Activated T-cell treated with anti-CD3 and anti-CD28 coated beads, Interleukin-2, amount 50 U/mL, for 72 hours (primary cell): ENCODE measurements around the gene LIN28B. TPM values are rescaled to one million over a fixed set of nuclear protein-coding genes. Genes with fewer than 3 reads are reported as not detected.
"Not testable (repeated sequence)": the region's sequence is repeated elsewhere in the genome, so short reads cannot be mapped to it uniquely, and the experiment has no call there.

Experiments used
- ATAC-seq, 2 donors: fragments of 150-1000 bp; cut with Tn5 transposase; replicated peaks in 1 of 2; 2 replicates each; pipeline ENCODE4 v1.10.0; 2021; ENCODE audit warnings: moderate library complexity in 2 of 2, mild to moderate bottlenecking in 1 of 2
- DNase-seq, 2 donors: peaks; one replicate each; pipeline ENCODE4 v3.0.0; 2021 to 2022; ENCODE audit warnings: mixed read lengths in 1 of 2
- H3K27ac Mint-ChIP-seq: one replicate; pipeline ENCODE4 v1.8.0; 2022; ENCODE audit warnings: mild to moderate bottlenecking, moderate library complexity, mixed read lengths
- H3K27me3 Mint-ChIP-seq: one replicate; pipeline ENCODE4 v1.8.0; 2022; ENCODE audit warnings: low read depth, mixed read lengths
- H3K36me3 Mint-ChIP-seq, 2 donors: one replicate each; pipeline ENCODE4 v1.8.0; 2022; ENCODE audit warnings: mixed read lengths in 2 of 2, mild to moderate bottlenecking in 1 of 2; ENCODE audit not compliant: insufficient read depth in 2 of 2
- H3K4me1 Mint-ChIP-seq: one replicate; pipeline ENCODE4 v1.8.0; 2022; ENCODE audit warnings: low read depth, mixed read lengths
- H3K4me3 Mint-ChIP-seq, 2 donors: one replicate each; pipeline ENCODE4 v1.8.0; 2022; ENCODE audit warnings: mild to moderate bottlenecking in 2 of 2, mixed read lengths in 2 of 2, moderate library complexity in 2 of 2
- H3K9me3 Mint-ChIP-seq, 2 donors: one replicate each; pipeline ENCODE4 v1.8.0; 2022; ENCODE audit warnings: mixed read lengths in 2 of 2
- total RNA-seq, 2 donors: library from RNA; stranded (reverse); gene quantifications; one replicate each; pipeline ENCODE4 v1.2.3, GENCODE V29; 2022

Gene LIN28B
- total RNA-seq, 2 donors from 2014 or later: not detected

GRCh38 chr6:105005451-105005850, 48.5 kb downstream of the LIN28B start:
- Mint-ChIP-seq H3K36me3 (no peaks in the 10 kb centered on the region), H3K4me1 (no peaks in the 10 kb centered on the region), H3K4me3 (no peak overlapping the region), H3K27me3 (peaks cover 12% of the 10 kb centered on the region), H3K27ac (no peak overlapping the region), H3K9me3 (no peaks in the 10 kb centered on the region)
- DNase-seq (no peak), ATAC-seq (no peak)

- H3K4me3 Mint-ChIP-seq, H3K36me3 Mint-ChIP-seq, H3K27ac Mint-ChIP-seq, H3K9me3 Mint-ChIP-seq, ATAC-seq, H3K4me1 Mint-ChIP-seq, H3K27me3 Mint-ChIP-seq, DNase-seq: not testable (repeated sequence)
Measured at GRCh38 chr6:105013459-105013858, 56.6 kb downstream of the LIN28B start.

- no peak overlapping the region for H3K4me3 Mint-ChIP-seq
- H3K27me3 Mint-ChIP-seq: no peaks in the 10 kb centered on the region
- H3K27ac Mint-ChIP-seq: no peak overlapping the region
- H3K9me3 Mint-ChIP-seq: no peaks in the 10 kb centered on the region
- ATAC-seq (no peak), DNase-seq (no peak)
- no peaks in the 10 kb centered on the region for H3K4me1 Mint-ChIP-seq
- H3K36me3 Mint-ChIP-seq: no peaks in the 10 kb centered on the region
Measured at GRCh38 chr6:105014448-105014847, 57.5 kb downstream of the LIN28B start.

- no peaks in the 10 kb centered on the region for H3K27me3 Mint-ChIP-seq
- ATAC-seq: no peak
- H3K36me3 Mint-ChIP-seq: no peaks in the 10 kb centered on the region
- no peaks in the 10 kb centered on the region for H3K9me3 Mint-ChIP-seq
- H3K4me1 Mint-ChIP-seq: no peaks in the 10 kb centered on the region
- H3K4me3 Mint-ChIP-seq: no peak overlapping the region
- DNase-seq: no peak
- H3K27ac Mint-ChIP-seq: no peak overlapping the region
Measured at GRCh38 chr6:105014954-105015353, 58.0 kb downstream of the LIN28B start.

- H3K4me1 Mint-ChIP-seq: no peaks in the 10 kb centered on the region
- no peaks in the 10 kb centered on the region for H3K27me3 Mint-ChIP-seq
- H3K4me3 Mint-ChIP-seq: no peak overlapping the region
- no peak for DNase-seq
- no peak overlapping the region for H3K27ac Mint-ChIP-seq
- H3K36me3 Mint-ChIP-seq: no peaks in the 10 kb centered on the region
- H3K9me3 Mint-ChIP-seq: no peaks in the 10 kb centered on the region
- no peak for ATAC-seq
Measured at GRCh38 chr6:105015482-105015881, 58.6 kb downstream of the LIN28B start.

GRCh38 chr6:105019285-105019684, 62.4 kb downstream of the LIN28B start:
- Mint-ChIP-seq H3K4me3 (no peak overlapping the region), H3K4me1 (no peaks in the 10 kb centered on the region), H3K36me3 (no peaks in the 10 kb centered on the region), H3K27me3 (peaks cover 13% of the 10 kb centered on the region), H3K9me3 (no peaks in the 10 kb centered on the region), H3K27ac (no peak overlapping the region)
- ATAC-seq (no peak), DNase-seq (no peak)

- H3K4me3 Mint-ChIP-seq: no peak overlapping the region
- H3K4me1 Mint-ChIP-seq: no peaks in the 10 kb centered on the region
- no peak overlapping the region for H3K27ac Mint-ChIP-seq
- ATAC-seq (no peak), DNase-seq (no peak)
- H3K9me3 Mint-ChIP-seq: no peaks in the 10 kb centered on the region
- H3K36me3 Mint-ChIP-seq: no peaks in the 10 kb centered on the region
- H3K27me3 Mint-ChIP-seq: peaks cover 13% of the 10 kb centered on the region
Measured at GRCh38 chr6:105021399-105021798, 64.5 kb downstream of the LIN28B start.

GRCh38 chr6:105022416-105022815, 65.5 kb downstream of the LIN28B start:
- H3K36me3 Mint-ChIP-seq: no peaks in the 10 kb centered on the region

GRCh38 chr6:105024803-105025202, 67.9 kb downstream of the LIN28B start:
- no peak for DNase-seq
- Mint-ChIP-seq H3K9me3 (no peaks in the 10 kb centered on the region), H3K27me3 (peaks cover 13% of the 10 kb centered on the region), H3K36me3 (no peaks in the 10 kb centered on the region), H3K4me1 (no peaks in the 10 kb centered on the region), H3K27ac (no peak overlapping the region), H3K4me3 (no peak overlapping the region)
- no peak for ATAC-seq

More at GRCh38 chr6:105022416-105022815, 65.5 kb downstream of the LIN28B start:
- ATAC-seq (no peak), DNase-seq (no peak)
- Mint-ChIP-seq H3K4me1 (no peaks in the 10 kb centered on the region), H3K27me3 (peaks cover 13% of the 10 kb centered on the region), H3K27ac (no peak overlapping the region), H3K4me3 (no peak overlapping the region), H3K9me3 (no peaks in the 10 kb centered on the region)

GRCh38 chr6:105028898-105029297, 72.0 kb downstream of the LIN28B start:
- Mint-ChIP-seq H3K27me3 (no peaks in the 10 kb centered on the region), H3K4me1 (no peaks in the 10 kb centered on the region), H3K27ac (no peak overlapping the region), H3K9me3 (no peaks in the 10 kb centered on the region), H3K4me3 (no peak overlapping the region), H3K36me3 (no peaks in the 10 kb centered on the region)
- no peak for DNase-seq
- ATAC-seq: no peak

- DNase-seq (no peak), ATAC-seq (no peak)
- Mint-ChIP-seq H3K9me3 (no peaks in the 10 kb centered on the region), H3K27me3 (no peaks in the 10 kb centered on the region), H3K4me1 (no peaks in the 10 kb centered on the region), H3K27ac (no peak overlapping the region), H3K4me3 (no peak overlapping the region), H3K36me3 (no peaks in the 10 kb centered on the region)
Measured at GRCh38 chr6:105029581-105029980, 72.7 kb downstream of the LIN28B start.

- no peak for ATAC-seq
- Mint-ChIP-seq H3K27me3 (peaks cover 5% of the 10 kb centered on the region), H3K27ac (no peak overlapping the region), H3K4me1 (no peaks in the 10 kb centered on the region), H3K9me3 (no peaks in the 10 kb centered on the region), H3K4me3 (no peak overlapping the region), H3K36me3 (no peaks in the 10 kb centered on the region)
- no peak for DNase-seq
Measured at GRCh38 chr6:105034470-105034869, 77.6 kb downstream of the LIN28B start.

GRCh38 chr6:105035299-105035698, 78.4 kb downstream of the LIN28B start:
- no peaks in the 10 kb centered on the region for H3K9me3 Mint-ChIP-seq
- DNase-seq (no peak), ATAC-seq (no peak)
- H3K36me3 Mint-ChIP-seq: no peaks in the 10 kb centered on the region
- H3K27ac Mint-ChIP-seq: no peak overlapping the region
- H3K4me1 Mint-ChIP-seq: no peaks in the 10 kb centered on the region
- no peak overlapping the region for H3K4me3 Mint-ChIP-seq
- H3K27me3 Mint-ChIP-seq: peaks cover 5% of the 10 kb centered on the region

- DNase-seq: no peak
- H3K4me1 Mint-ChIP-seq: no peaks in the 10 kb centered on the region
- H3K27me3 Mint-ChIP-seq: peaks cover 7% of the 10 kb centered on the region
- ATAC-seq: no peak
- H3K9me3 Mint-ChIP-seq: no peaks in the 10 kb centered on the region
- H3K36me3 Mint-ChIP-seq: no peaks in the 10 kb centered on the region
- no peak overlapping the region for H3K27ac Mint-ChIP-seq
- H3K4me3 Mint-ChIP-seq: no peak overlapping the region
Measured at GRCh38 chr6:105036351-105036750, 79.4 kb downstream of the LIN28B start.
